MCF 10A (cell line): ENCODE data around the gene HTR2C. TPM values are rescaled to one million over a fixed set of nuclear protein-coding genes. Genes with fewer than 3 reads are reported as not detected.
A peak's percentile ranks its signal among the peaks of the same experiment; 100 is the strongest.

Experiments used
- BruUV-seq: library from RNA; stranded (reverse); fragments of 400-500 nt; replicated peaks from 2 replicates; lab custom pipeline; 2021; lab: Mats Ljungman, UMichigan
- CTCF ChIA-PET: fragments of 300-600 bp; sonication (Branson Sonifier 250); formaldehyde crosslinking; extraction: SDS; loops from one replicate; lab custom pipeline; 2021; ENCODE audit warnings: antibody characterized with exemption, inconsistent platforms; lab: Yijun Ruan, JAX
- POLR2A ChIA-PET: fragments of 300-600, 350-650 bp; sonication (Branson Sonifier 250); formaldehyde crosslinking; extraction: SDS; loops from one replicate; lab custom pipeline; 2020; ENCODE audit warnings: antibody characterized with exemption, inconsistent platforms; lab: Yijun Ruan, JAX
- DNase-seq: peaks from one replicate; pipeline ENCODE4 v3.0.0-alpha.2; 2018; ENCODE audit not compliant: unreplicated experiment
- H3K27ac Mint-ChIP-seq: one replicate; pipeline ENCODE4 v1.8.0; 2022; ENCODE audit warnings: mild to moderate bottlenecking, low read depth, mixed read lengths; ENCODE audit not compliant: unreplicated experiment
- H3K27me3 Mint-ChIP-seq: one replicate; pipeline ENCODE4 v1.8.0; 2022; ENCODE audit warnings: mixed read lengths; ENCODE audit not compliant: insufficient read depth, unreplicated experiment
- H3K36me3 Mint-ChIP-seq: one replicate; pipeline ENCODE4 v1.8.0; 2022; ENCODE audit warnings: mild to moderate bottlenecking, moderate library complexity, mixed read lengths; ENCODE audit not compliant: insufficient read depth, unreplicated experiment
- H3K4me1 Mint-ChIP-seq: one replicate; pipeline ENCODE4 v1.8.0; 2022; ENCODE audit warnings: mixed read lengths; ENCODE audit not compliant: insufficient read depth, unreplicated experiment
- H3K4me3 Mint-ChIP-seq: one replicate; pipeline ENCODE4 v1.8.0; 2022; ENCODE audit warnings: mild to moderate bottlenecking, moderate library complexity, mixed read lengths; ENCODE audit not compliant: unreplicated experiment
- H3K9me3 Mint-ChIP-seq: one replicate; pipeline ENCODE4 v1.8.0; 2022; ENCODE audit warnings: mixed read lengths; ENCODE audit not compliant: unreplicated experiment
- intact Hi-C: fragments of 100-400 bp; cut with micrococcal nuclease; formaldehyde crosslinking; loops from 2 replicates; pipeline ENCODE4 v1.14.1; 2022
- total RNA-seq: library from RNA; stranded (reverse); gene quantifications from 2 replicates; pipeline ENCODE4 v1.2.3, GENCODE V29; 2022
- TF ChIP-seq, protein P1 (sequence below): fragments of 200-600 bp; IDR thresholded peaks from one replicate; pipeline ENCODE4 v1.8.0; 2022; ENCODE audit warnings: antibody characterized with exemption, mild to moderate bottlenecking; ENCODE audit not compliant: unreplicated experiment

HTR2C gene
- total RNA-seq, 1 experiment from 2014 or later, result not detected

DNA sequence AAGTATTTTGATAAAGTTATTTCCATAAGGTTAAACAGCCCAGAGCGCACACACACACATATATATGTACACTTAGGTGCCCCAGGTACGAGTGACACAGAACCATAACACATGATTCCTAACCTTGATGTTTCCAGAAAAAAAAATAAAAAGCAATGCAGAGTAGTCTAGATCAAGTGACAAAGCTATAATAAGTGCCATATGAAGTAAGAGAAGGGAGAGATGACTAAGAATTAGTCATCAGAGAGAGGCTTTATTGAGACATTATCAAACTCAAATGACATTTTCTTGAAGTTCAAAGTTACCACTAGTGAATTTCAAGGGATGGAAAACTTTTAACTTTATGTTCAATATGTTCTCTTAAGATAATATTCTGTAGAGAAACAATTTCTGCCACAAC is 215.0 kb downstream of the HTR2C start:
- Mint-ChIP-seq H3K27me3 (no peaks in the 10 kb centered on the region), H3K9me3 (no peaks in the 10 kb centered on the region), H3K4me1 (peaks cover 11% of the 10 kb centered on the region), H3K36me3 (no peaks in the 10 kb centered on the region), H3K27ac (no peak overlapping the region), H3K4me3 (no peak overlapping the region)
- DNase-seq, result peak; percentile 46
- TF ChIP-seq, protein P1, sequence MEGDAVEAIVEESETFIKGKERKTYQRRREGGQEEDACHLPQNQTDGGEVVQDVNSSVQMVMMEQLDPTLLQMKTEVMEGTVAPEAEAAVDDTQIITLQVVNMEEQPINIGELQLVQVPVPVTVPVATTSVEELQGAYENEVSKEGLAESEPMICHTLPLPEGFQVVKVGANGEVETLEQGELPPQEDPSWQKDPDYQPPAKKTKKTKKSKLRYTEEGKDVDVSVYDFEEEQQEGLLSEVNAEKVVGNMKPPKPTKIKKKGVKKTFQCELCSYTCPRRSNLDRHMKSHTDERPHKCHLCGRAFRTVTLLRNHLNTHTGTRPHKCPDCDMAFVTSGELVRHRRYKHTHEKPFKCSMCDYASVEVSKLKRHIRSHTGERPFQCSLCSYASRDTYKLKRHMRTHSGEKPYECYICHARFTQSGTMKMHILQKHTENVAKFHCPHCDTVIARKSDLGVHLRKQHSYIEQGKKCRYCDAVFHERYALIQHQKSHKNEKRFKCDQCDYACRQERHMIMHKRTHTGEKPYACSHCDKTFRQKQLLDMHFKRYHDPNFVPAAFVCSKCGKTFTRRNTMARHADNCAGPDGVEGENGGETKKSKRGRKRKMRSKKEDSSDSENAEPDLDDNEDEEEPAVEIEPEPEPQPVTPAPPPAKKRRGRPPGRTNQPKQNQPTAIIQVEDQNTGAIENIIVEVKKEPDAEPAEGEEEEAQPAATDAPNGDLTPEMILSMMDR, result no peak
- POLR2A ChIA-PET, result no interaction called here
- intact Hi-C loops, result no loop called here
- CTCF ChIA-PET, result interaction anchor here (0.7 kb wide), 1 partner anchor 486 kb away, joined by 4 read pairs; no protein-coding TSS in a partner anchor
- BruUV-seq, result no TSS peak

- no TSS peak for BruUV-seq
- Mint-ChIP-seq H3K9me3 (no peaks in the 10 kb centered on the region), H3K36me3 (no peaks in the 10 kb centered on the region), H3K4me3 (no peak overlapping the region), H3K27me3 (no peaks in the 10 kb centered on the region), H3K27ac (no peak overlapping the region), H3K4me1 (peaks cover 11% of the 10 kb centered on the region)
- intact Hi-C loops, result no loop called here
- ChIA-PET POLR2A (no interaction called here), CTCF (no interaction called here)
- peak; percentile 93 for DNase-seq
- TF ChIP-seq, protein P1, result no peak
These were observed 216.8 kb downstream of the HTR2C start for GRCh38 chrX:114800719-114801118.

GRCh38 chrX:114819509-114819908 is 235.6 kb downstream of the HTR2C start:
- no peaks in the 10 kb centered on the region for H3K9me3 Mint-ChIP-seq
- no peaks in the 10 kb centered on the region for H3K4me1 Mint-ChIP-seq
- H3K36me3 Mint-ChIP-seq, result no peaks in the 10 kb centered on the region
- DNase-seq, result no peak
- H3K27me3 Mint-ChIP-seq, result peaks cover 38% of the 10 kb centered on the region
- BruUV-seq, result no TSS peak
- ChIA-PET CTCF (no interaction called here), POLR2A (no interaction called here)
- TF ChIP-seq, protein P1, result no peak
- intact Hi-C loops, result no loop called here
- H3K4me3 Mint-ChIP-seq, result no peak overlapping the region
- H3K27ac Mint-ChIP-seq, result no peak overlapping the region

DNA sequence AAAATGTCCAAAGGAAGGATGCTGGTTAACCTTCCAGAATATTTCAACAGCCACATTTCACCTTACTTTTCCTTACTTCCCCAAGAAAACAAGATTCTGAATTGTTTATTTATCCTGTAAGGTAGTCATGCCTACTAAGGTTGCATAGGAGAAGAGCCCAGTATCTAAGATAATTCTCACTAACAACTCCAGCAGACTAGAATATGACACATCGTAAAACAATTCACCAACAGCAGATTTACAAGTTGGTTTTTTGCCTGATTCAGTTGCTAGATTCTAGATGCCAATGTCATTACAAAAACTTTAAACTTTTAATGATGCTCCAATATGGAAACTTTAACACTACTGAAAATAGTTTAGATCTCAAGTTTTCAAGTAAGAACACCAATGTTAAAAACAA is 257.2 kb downstream of the HTR2C start:
- intact Hi-C loops, result no loop called here
- DNase-seq, result no peak
- no TSS peak for BruUV-seq
- Mint-ChIP-seq H3K4me3 (no peak overlapping the region), H3K4me1 (no peaks in the 10 kb centered on the region), H3K27me3 (peaks cover 55% of the 10 kb centered on the region), H3K27ac (no peak overlapping the region), H3K9me3 (no peaks in the 10 kb centered on the region), H3K36me3 (no peaks in the 10 kb centered on the region)
- TF ChIP-seq, protein P1, result no peak
- POLR2A ChIA-PET, result no interaction called here
- CTCF ChIA-PET, result no interaction called here
